ACC112 (cell line): ENCODE results near the gene ITPRIPL1.

Experiments used
- H2AFZ ChIP-seq: fragments of 200-600 bp; sonication (generic); one replicate; pipeline ENCODE4 v1.6.0; 2017; ENCODE audit warnings: antibody characterized with exemption, low read length; ENCODE audit not compliant: unreplicated experiment
- H3K27ac ChIP-seq: fragments of 200-600 bp; sonication (generic); 2 replicates; pipeline ENCODE4 v1.5.1; 2014; ENCODE audit warnings: low read depth, mild to moderate bottlenecking, antibody characterized with exemption, low read length, moderate library complexity
- H3K27me3 ChIP-seq: fragments of 200-600 bp; sonication (generic); 2 replicates; pipeline ENCODE4 v1.6.1; 2014; ENCODE audit warnings: mild to moderate bottlenecking, antibody characterized with exemption, low read length, moderate library complexity, mixed read lengths; ENCODE audit not compliant: insufficient read depth
- H3K36me3 ChIP-seq: fragments of 200-600 bp; sonication (generic); 2 replicates; pipeline ENCODE4 v1.6.1; 2016; ENCODE audit warnings: mild to moderate bottlenecking, antibody characterized with exemption, low read length, moderate library complexity, mixed read lengths; ENCODE audit not compliant: insufficient read depth
- H3K4me1 ChIP-seq: fragments of 200-600 bp; sonication (generic); one replicate; pipeline ENCODE4 v1.6.1; 2016; ENCODE audit warnings: low read length, mixed read lengths; ENCODE audit not compliant: insufficient read depth, unreplicated experiment, control insufficient read depth
- H3K4me3 ChIP-seq: fragments of 200-600 bp; sonication (generic); 2 replicates; pipeline ENCODE4 v1.5.1; 2014; ENCODE audit warnings: mild to moderate bottlenecking, low read depth, low read length
- H3K79me2 ChIP-seq: fragments of 200-600 bp; sonication (generic); one replicate; pipeline ENCODE4 v1.6.0; 2016; ENCODE audit warnings: low read length; ENCODE audit not compliant: control insufficient read depth, unreplicated experiment, insufficient read depth

ITPRIPL1 gene

DNA sequence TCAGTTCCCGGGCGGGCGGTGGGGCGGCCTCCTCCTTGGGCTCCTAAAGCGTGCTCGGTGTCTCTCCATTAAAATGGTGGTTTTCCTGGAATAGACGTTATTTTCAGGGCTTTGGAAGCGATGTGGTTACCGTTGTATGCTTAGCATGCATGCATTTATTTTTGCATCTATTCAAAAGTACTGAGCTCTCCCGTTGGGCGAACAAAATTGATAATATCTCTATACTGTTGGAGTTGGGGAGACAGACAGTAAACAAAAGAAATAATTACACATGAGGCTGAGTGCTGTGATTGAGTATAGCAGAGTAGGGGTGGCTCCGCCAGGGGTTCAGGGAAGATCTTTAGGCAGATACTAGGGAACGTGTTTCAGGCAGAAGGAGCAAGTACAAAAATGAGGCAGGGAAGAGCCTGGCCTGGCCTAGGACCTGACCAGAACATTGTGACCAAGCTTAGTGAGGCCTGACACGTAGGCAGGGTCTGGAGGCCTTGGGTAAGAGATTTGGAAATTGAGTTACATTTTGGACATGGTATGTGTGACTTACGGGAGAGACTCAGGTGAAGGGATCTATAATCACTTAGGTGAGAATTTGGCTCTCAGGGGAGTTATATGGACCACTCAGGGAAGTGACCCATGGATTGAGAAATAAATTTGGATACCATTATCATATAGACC lies 11.1 kb downstream of the ITPRIPL1 start:
- Histone ChIP-seq H2AFZ (peak overlapping the region; percentile 34), H3K4me3 (peak overlapping the region; percentile 83), H3K27me3 (no peaks in the 10 kb centered on the region), H3K36me3 (no peaks in the 10 kb centered on the region), H3K4me1 (peaks cover 25% of the 10 kb centered on the region), H3K27ac (peak overlapping the region; percentile 32; the same call in 1 of the 2 replicates), H3K79me2 (peaks cover 41% of the 10 kb centered on the region)

DNA sequence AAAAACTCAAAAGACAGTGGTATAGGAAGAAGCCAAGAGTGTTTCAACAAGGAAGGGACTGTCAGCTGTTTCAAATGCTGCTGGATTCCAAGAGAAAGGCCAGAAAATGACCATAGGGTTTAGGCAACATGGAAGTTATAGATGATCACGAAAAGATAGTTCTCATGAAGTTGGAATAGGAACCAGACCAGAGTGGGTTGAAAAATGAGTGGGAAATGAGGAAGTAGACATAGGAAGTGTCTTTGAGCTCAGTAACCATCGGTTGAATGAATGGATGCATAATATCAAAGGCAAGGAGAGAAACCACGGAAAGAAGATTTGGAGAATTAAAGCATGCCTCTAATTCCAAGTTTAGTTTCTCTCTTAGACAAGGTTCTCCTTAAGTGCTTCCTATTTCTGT lies 11.8 kb downstream of the ITPRIPL1 start:
- Histone ChIP-seq H3K79me2 (peaks cover 47% of the 10 kb centered on the region), H3K36me3 (no peaks in the 10 kb centered on the region), H2AFZ (no peak overlapping the region), H3K27ac (no peak overlapping the region), H3K27me3 (no peaks in the 10 kb centered on the region), H3K4me1 (peaks cover 31% of the 10 kb centered on the region), H3K4me3 (peak overlapping the region; percentile 83)

DNA sequence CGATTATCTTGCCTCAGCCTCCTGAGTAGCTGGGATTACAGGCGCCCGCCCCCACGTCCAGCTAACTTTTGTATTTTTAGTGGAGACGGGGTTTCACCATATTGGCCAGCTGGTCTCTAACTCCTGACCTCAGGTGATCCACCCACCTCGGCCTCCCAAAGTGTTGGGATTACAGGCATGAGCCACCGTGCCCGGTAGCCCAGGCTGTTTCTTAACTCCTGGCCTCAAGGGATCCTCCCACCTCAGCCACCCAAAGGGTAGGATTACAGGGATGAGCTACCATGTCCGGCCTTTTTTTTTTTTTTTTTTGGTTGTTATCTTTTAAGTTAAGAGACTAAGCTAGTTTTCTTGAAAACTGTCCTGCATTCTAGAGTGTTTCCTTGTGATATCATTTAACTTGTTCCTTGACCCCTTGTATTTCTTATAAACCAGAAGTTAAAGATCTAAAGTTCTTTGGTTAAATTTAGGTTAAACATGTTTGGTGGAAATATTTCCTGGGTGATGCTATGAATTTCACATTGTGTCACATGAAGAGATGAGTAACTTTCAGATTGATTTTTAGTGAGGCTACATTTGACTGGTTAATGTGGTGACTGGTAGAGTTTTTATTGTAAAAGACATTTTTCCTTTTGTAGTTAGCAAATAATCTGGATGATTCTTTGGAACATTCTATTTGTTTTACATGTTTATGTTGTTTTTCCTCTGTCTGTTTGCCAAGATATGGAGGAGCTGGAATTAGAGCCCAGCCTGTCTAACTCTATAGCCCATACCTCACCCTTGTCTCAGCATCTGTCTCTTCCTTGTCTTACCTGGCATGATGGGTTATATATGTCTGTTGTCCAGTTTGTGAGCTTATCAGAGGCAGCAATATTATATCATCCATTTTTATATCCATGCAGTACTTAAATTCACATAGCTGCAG lies 15.6 kb downstream of the ITPRIPL1 start:
- H3K79me2 ChIP-seq = peaks cover 54% of the 10 kb centered on the region
- no peak overlapping the region for H3K4me3 ChIP-seq
- peaks cover 17% of the 10 kb centered on the region; the same call in 1 of the 2 replicates for H3K36me3 ChIP-seq
- H3K27me3 ChIP-seq = no peaks in the 10 kb centered on the region
- peak overlapping the region; percentile 72 for H3K27ac ChIP-seq
- H2AFZ ChIP-seq = no peak overlapping the region
- H3K4me1 ChIP-seq = peaks cover 36% of the 10 kb centered on the region

DNA sequence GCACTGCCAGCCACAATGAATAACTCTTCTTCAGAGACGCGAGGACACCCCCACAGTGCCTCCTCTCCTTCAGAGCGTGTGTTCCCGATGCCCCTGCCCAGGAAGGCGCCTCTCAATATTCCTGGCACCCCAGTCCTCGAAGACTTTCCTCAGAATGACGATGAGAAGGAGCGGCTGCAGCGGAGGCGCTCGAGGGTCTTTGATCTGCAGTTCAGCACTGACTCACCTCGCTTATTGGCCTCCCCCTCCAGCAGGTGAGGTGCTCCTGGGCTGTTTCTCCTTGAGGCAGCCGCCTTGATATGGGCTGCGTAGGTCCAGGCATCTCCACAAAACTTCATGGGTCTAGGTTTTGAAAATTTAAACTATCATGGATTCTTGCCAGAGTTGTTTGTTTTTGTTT lies 16.5 kb downstream of the ITPRIPL1 start:
- Histone ChIP-seq H3K36me3 (peaks cover 17% of the 10 kb centered on the region; the same call in 1 of the 2 replicates), H3K4me1 (peaks cover 30% of the 10 kb centered on the region), H3K27me3 (no peaks in the 10 kb centered on the region), H2AFZ (no peak overlapping the region), H3K4me3 (no peak overlapping the region), H3K27ac (peak overlapping the region; percentile 72; the same call in 1 of the 2 replicates), H3K79me2 (peaks cover 47% of the 10 kb centered on the region)

DNA sequence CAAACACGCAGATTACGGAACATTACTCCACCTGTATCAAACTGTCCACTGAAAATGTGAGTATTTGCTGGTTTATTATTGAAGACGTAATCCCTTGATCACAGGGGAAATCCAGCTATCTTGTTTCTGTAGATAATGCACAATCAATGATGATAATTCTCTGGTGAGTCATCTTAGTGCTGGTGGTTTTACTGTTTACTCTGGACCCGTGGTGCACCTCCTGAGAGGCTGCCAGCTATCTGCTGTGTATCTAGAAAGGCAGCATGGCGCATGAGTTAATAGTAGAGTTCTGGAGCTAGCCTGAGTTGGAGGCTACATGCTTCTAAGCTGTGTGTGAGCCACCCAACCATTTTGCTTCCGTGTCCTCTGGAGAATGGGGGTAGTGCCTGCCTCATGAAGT lies 17.0 kb downstream of the ITPRIPL1 start:
- peak overlapping the region; percentile 72; the same call in 1 of the 2 replicates for H3K27ac ChIP-seq
- H3K79me2 ChIP-seq = peaks cover 42% of the 10 kb centered on the region
- no peak overlapping the region for H3K4me3 ChIP-seq
- H3K27me3 ChIP-seq = no peaks in the 10 kb centered on the region
- no peak overlapping the region for H2AFZ ChIP-seq
- H3K36me3 ChIP-seq = peaks cover 17% of the 10 kb centered on the region; the same call in 1 of the 2 replicates
- peaks cover 25% of the 10 kb centered on the region for H3K4me1 ChIP-seq

DNA sequence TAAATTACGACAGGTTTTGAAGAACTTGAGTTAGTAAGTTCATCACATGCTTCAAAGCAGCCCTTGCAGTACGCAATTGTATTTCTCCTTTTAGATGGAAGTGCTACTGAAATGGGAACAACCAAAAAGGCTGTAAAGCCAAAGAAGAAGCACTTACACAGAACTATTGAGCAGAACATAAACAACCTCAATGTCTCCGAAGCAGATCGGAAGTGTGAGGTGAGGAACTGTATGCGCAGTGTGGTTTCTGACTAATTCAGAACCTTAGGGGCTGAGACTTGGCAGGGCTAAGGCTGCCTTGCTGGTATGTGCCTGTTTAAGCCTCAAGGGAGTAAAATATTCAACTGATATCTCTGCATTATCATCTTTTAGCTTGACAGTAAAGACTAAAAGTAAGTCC lies 18.9 kb downstream of the ITPRIPL1 start:
- Histone ChIP-seq H3K27me3 (no peaks in the 10 kb centered on the region), H3K4me1 (peaks cover 24% of the 10 kb centered on the region), H3K27ac (no peak overlapping the region), H3K4me3 (no peak overlapping the region), H3K79me2 (peaks cover 25% of the 10 kb centered on the region), H2AFZ (no peak overlapping the region), H3K36me3 (peaks cover 17% of the 10 kb centered on the region; the same call in 1 of the 2 replicates)

DNA sequence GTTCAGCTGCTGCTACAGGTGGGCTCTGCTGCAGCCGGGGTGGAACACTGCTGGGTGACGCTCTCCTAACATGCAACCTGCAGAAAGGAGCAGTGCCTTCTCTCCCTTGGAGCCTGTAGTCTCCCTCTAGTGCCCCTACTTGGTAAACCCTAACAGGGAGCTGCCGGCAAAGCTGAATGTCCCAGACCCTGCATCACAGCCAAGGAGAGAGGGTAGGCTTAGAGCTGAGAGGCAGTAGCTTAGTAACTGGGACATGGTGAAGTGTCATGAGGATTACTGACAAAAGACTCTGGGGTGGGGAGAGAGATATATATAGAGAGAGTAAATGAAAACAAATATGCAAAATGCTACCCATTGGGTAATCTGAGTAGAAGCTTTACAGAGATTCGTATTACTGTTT lies 20.3 kb downstream of the ITPRIPL1 start:
- Histone ChIP-seq H3K4me1 (peaks cover 22% of the 10 kb centered on the region), H3K27ac (no peak overlapping the region), H2AFZ (no peak overlapping the region), H3K36me3 (peaks cover 21% of the 10 kb centered on the region; the same call in 1 of the 2 replicates), H3K27me3 (no peaks in the 10 kb centered on the region), H3K79me2 (peaks cover 19% of the 10 kb centered on the region), H3K4me3 (no peak overlapping the region)

DNA sequence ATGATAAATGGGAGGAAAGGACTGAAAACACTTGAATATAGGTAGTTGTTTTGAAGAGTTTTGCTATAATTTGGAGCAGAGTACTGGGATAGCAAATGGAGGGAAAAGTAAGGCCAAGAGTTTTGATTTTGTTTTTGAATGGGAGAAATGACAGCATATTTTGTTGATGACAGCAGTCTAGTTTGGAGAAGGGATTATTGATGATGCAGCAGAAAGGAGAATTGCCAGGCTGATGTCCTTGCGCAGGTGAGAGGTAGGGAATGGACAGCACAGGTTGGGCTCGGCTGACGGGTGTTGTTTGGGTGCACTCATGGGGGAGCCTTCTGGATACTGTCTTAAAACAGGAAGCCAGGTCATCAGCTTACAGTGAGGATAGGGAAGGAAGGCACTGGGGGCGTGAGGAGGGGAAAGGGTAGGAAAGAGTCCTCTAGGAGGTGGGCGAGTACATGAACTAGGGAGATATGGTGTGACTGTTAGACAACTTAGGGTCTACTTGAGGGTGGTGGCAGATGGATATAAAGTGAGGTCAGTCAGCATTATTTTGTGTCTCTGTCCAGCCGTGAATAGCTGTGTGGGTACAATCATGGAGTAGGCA lies 20.8 kb downstream of the ITPRIPL1 start:
- Histone ChIP-seq H3K79me2 (peaks cover 18% of the 10 kb centered on the region), H3K36me3 (peaks cover 21% of the 10 kb centered on the region; the same call in 1 of the 2 replicates), H3K4me1 (peaks cover 17% of the 10 kb centered on the region), H3K27me3 (no peaks in the 10 kb centered on the region), H2AFZ (no peak overlapping the region), H3K4me3 (no peak overlapping the region), H3K27ac (no peak overlapping the region)

DNA sequence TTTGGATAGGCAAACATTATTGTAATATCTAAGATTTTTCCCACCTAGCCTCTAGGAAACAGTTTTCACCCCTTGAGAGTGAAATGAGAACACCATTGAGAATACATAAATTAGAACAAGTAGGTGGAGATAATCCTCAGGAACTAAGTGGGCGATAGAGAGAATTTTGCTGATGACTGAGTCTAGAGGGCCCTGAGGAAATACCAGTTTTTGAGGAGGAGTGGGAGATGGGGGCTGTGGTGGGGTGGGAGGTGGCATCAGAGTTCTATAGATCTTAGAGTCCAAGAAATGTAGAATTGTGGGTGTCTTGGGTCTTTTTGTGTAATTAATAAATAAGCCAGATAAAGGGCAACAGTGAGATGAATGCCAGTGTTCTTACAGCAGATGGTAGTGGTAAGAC lies 22.3 kb downstream of the ITPRIPL1 start:
- Histone ChIP-seq H3K4me3 (no peak overlapping the region), H3K27me3 (no peaks in the 10 kb centered on the region), H2AFZ (no peak overlapping the region), H3K36me3 (peaks cover 21% of the 10 kb centered on the region; the same call in 1 of the 2 replicates), H3K79me2 (peaks cover 6% of the 10 kb centered on the region), H3K27ac (no peak overlapping the region), H3K4me1 (peaks cover 4% of the 10 kb centered on the region)

DNA sequence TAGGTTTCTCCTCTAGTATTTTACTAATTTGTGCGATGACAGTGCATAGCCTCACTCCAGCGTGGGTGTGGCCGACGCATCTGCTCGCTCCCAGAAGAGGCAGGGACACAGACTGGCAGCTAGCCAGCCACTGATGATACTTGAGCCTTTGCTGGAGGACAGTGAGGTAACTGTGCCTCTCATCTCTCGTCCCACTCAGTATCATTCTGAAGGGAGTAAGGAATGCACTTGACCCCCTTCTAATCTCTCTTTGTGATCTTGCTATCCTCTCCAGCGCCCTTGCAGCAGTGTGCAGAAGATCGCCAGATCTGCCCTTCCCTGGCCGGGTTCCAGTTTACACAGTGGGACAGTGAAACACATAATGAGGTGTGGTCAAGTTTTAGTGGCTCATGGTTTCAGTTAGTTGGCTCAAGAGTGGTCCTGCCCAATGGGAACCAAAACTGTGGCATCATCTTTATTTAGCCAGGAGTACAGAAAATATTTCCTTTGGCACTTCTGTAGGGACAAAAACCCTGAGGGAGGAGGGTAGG lies 28.0 kb downstream of the ITPRIPL1 start:
- no peak overlapping the region for H3K4me3 ChIP-seq
- peaks cover 4% of the 10 kb centered on the region; the same call in 1 of the 2 replicates for H3K36me3 ChIP-seq
- H3K27me3 ChIP-seq = no peaks in the 10 kb centered on the region
- H3K4me1 ChIP-seq = peaks cover 10% of the 10 kb centered on the region
- peak overlapping the region; percentile 62 for H3K27ac ChIP-seq
- H3K79me2 ChIP-seq = no peaks in the 10 kb centered on the region
- H2AFZ ChIP-seq = no peak overlapping the region
